ENCODE measurements around the gene RPN2. TPM values are rescaled to one million over a fixed set of nuclear protein-coding genes. Genes with fewer than 3 reads are reported as not detected.

The RPN2 gene
- total RNA-seq, 4 donors from 2014 or later, result 74.4 to 161 (median 107) TPM

GRCh38 chr20:37155987-37156386 lies 23.1 kb upstream of the RPN2 start:
- TF ChIP-seq CTCF (IDR thresholded peaks at IDR 0.05) (no peak), POLR2A (IDR thresholded peaks at IDR 0.05) (no peak)
- H3K4me3 ChIP-seq, result no peak overlapping the region
- intact Hi-C loops (cut with DNase I; ENCODE audit: low total_unique reads), result no loop called here
- H3K27me3 ChIP-seq, result no peaks in the 10 kb centered on the region
- H3K36me3 ChIP-seq, result no peaks in the 10 kb centered on the region
- no peak for DNase-seq
- H3K27ac ChIP-seq, result no peak overlapping the region
- H3K9me3 ChIP-seq, result no peaks in the 10 kb centered on the region
- H3K4me1 ChIP-seq, result no peaks in the 10 kb centered on the region

- Histone ChIP-seq H3K4me3 (no peak overlapping the region), H3K4me1 (no peaks in the 10 kb centered on the region), H3K27ac (no peak overlapping the region), H3K9me3 (no peaks in the 10 kb centered on the region), H3K27me3 (no peaks in the 10 kb centered on the region), H3K36me3 (no peaks in the 10 kb centered on the region)
- intact Hi-C loops (cut with DNase I; ENCODE audit: low total_unique reads), result no loop called here
- no peak for TF ChIP-seq CTCF (IDR thresholded peaks at IDR 0.05)
- TF ChIP-seq POLR2A (IDR thresholded peaks at IDR 0.05), result no peak
- no peak for DNase-seq
These were observed 20.9 kb upstream of the RPN2 start for GRCh38 chr20:37158248-37158647.

- intact Hi-C loops (cut with DNase I; ENCODE audit: low total_unique reads), result no loop called here
- DNase-seq, result no peak
These were observed 18.4 kb upstream of the RPN2 start for GRCh38 chr20:37160683-37161082.

GRCh38 chr20:37161830-37162549 lies 17.1 kb upstream of the RPN2 start:
- Histone ChIP-seq H3K9me3 (no peaks in the 10 kb centered on the region), H3K4me3 (no peak overlapping the region), H3K27me3 (no peaks in the 10 kb centered on the region), H3K36me3 (no peaks in the 10 kb centered on the region), H3K4me1 (no peaks in the 10 kb centered on the region), H3K27ac (no peak overlapping the region)
- DNase-seq, result no peak
- TF ChIP-seq POLR2A (IDR thresholded peaks at IDR 0.05) (no peak), CTCF (IDR thresholded peaks at IDR 0.05) (no peak)
- intact Hi-C loops (cut with DNase I; ENCODE audit: low total_unique reads), result no loop called here

More at GRCh38 chr20:37160683-37161082, 18.4 kb upstream of the RPN2 start:
- H3K4me3 ChIP-seq, result no peak overlapping the region
- no peaks in the 10 kb centered on the region for H3K4me1 ChIP-seq
- no peaks in the 10 kb centered on the region for H3K9me3 ChIP-seq
- no peaks in the 10 kb centered on the region for H3K27me3 ChIP-seq
- H3K27ac ChIP-seq, result no peak overlapping the region
- TF ChIP-seq POLR2A (IDR thresholded peaks at IDR 0.05) (no peak), CTCF (IDR thresholded peaks at IDR 0.05) (no peak)
- H3K36me3 ChIP-seq, result no peaks in the 10 kb centered on the region

GRCh38 chr20:37162646-37163045 lies 16.5 kb upstream of the RPN2 start:
- no peak for DNase-seq
- H3K36me3 ChIP-seq, result no peaks in the 10 kb centered on the region
- no peak overlapping the region for H3K27ac ChIP-seq
- no peak overlapping the region for H3K4me3 ChIP-seq
- H3K9me3 ChIP-seq, result no peaks in the 10 kb centered on the region
- H3K27me3 ChIP-seq, result no peaks in the 10 kb centered on the region
- H3K4me1 ChIP-seq, result no peaks in the 10 kb centered on the region
- TF ChIP-seq CTCF (IDR thresholded peaks at IDR 0.05), result no peak
- TF ChIP-seq POLR2A (IDR thresholded peaks at IDR 0.05), result no peak
- intact Hi-C loops (cut with DNase I; ENCODE audit: low total_unique reads), result no loop called here

Data from uterus (tissue), 4 donors.